Psoas muscle (tissue), 8 donors: ENCODE results near the gene JMJD7. TPM values are rescaled to one million over a fixed set of nuclear protein-coding genes. Genes with fewer than 3 reads are reported as not detected.

Experiments used
- ATAC-seq, 4 donors: fragments of 200-7000 bp; cut with Tn5 transposase; one replicate each; pipeline ENCODE4 v1.9.1; 2020; ENCODE audit warnings: moderate library complexity in 3 of 4, mild to moderate bottlenecking in 2 of 4
- DNase-seq, 2 donors: peaks; one replicate each; pipeline ENCODE4 v3.0.0-alpha.2; 2020
- H3K27ac ChIP-seq: fragments of 200-600 bp; one replicate; pipeline ENCODE4 v1.8.0; 2022
- H3K27me3 ChIP-seq, 3 donors: fragments of 200-600 bp in 1 of 3; one replicate each; pipeline versions ENCODE4 v1.6.1 to v1.8.0; 2013 to 2022; ENCODE audit warnings: low read length in 2 of 3, mild to moderate bottlenecking in 2 of 3, moderate library complexity in 1 of 3; ENCODE audit not compliant: insufficient read depth in 3 of 3
- H3K36me3 ChIP-seq, 2 donors: fragments of 200-600 bp in 1 of 2; one replicate each; pipeline versions ENCODE4 v1.6.1 to v1.8.0; 2013 to 2022; ENCODE audit warnings: low read depth in 1 of 2, mild to moderate bottlenecking in 1 of 2, moderate library complexity in 1 of 2; ENCODE audit not compliant: insufficient read depth in 1 of 2
- H3K4me1 ChIP-seq: fragments of 200-600 bp; one replicate; pipeline ENCODE4 v1.8.0; 2022
- H3K4me3 ChIP-seq: fragments of 200-600 bp; one replicate; pipeline ENCODE4 v1.8.0; 2022; ENCODE audit warnings: mild to moderate bottlenecking
- H3K9me3 ChIP-seq: fragments of 200-600 bp; one replicate; pipeline ENCODE4 v1.8.0; 2022
- WGBS, 3 donors: extraction: QIAGEN DNeasy Blood & Tissue Kit; methylation state at CpG; one replicate each; pipeline versions ENCODE4 v1.1.6 to v1.1.7; 2013; 5-methylcytosine and 5-hydroxymethylcytosine counted together
- intact Hi-C, 2 donors: fragments of 100-400 bp; cut with DNase I; formaldehyde crosslinking; loops; one replicate each; pipeline versions ENCODE4 v1.11.0 to v1.14.2; 2022
- polyA plus RNA-seq, 3 donors: library from polyadenylated mRNA; stranded (reverse); fragments of 200-250 nt; gene quantifications; one replicate each; pipeline ENCODE4 v1.2.3, GENCODE V29; 2013
- total RNA-seq, 4 donors: library from RNA; stranded (reverse); fragmentation: NEBNext Ultra II Directional in 2 of 4; extraction: Animal tissue kit (Norgen Biotek cat#: 25700) in 2 of 4; gene quantifications; one replicate each; pipeline versions ENCODE4 v1.2.1 to v1.2.4, GENCODE V29; 2021 to 2023
- TF ChIP-seq, protein P1 (sequence below): fragments of 200-600 bp; IDR thresholded peaks from one replicate; pipeline ENCODE4 v1.8.0; 2022; ENCODE audit warnings: antibody characterized with exemption
- donor health status: healthy with polysubstance abuse.
- donor health status: DM: no; HTN: no; CAD: no; lungs with moderate emphysema.
- donor health status: Bipolar disorder and iron deficiency.
- donor health status: healthy.
- donor health status: DM: yes; HTN: yes; CAD: no.
- donor health status: DM: no; HTN: no; CAD: no.
- donor health status: DM: no; HTN: no; CAD: no.
- donor health status: DM: yes; HTN: yes; CAD: no.

The JMJD7 gene
- total and polyA plus RNA-seq, 7 donors, result 4.4 to 8.0 (median 6.4) TPM

GRCh38 chr15:41780727-41781126, 47.2 kb upstream of the JMJD7 start:
- no peaks in the 10 kb centered on the region for H3K27me3 ChIP-seq
- H3K9me3 ChIP-seq, result no peaks in the 10 kb centered on the region
- H3K4me1 ChIP-seq, result peaks cover 20% of the 10 kb centered on the region
- TF ChIP-seq, protein P1, sequence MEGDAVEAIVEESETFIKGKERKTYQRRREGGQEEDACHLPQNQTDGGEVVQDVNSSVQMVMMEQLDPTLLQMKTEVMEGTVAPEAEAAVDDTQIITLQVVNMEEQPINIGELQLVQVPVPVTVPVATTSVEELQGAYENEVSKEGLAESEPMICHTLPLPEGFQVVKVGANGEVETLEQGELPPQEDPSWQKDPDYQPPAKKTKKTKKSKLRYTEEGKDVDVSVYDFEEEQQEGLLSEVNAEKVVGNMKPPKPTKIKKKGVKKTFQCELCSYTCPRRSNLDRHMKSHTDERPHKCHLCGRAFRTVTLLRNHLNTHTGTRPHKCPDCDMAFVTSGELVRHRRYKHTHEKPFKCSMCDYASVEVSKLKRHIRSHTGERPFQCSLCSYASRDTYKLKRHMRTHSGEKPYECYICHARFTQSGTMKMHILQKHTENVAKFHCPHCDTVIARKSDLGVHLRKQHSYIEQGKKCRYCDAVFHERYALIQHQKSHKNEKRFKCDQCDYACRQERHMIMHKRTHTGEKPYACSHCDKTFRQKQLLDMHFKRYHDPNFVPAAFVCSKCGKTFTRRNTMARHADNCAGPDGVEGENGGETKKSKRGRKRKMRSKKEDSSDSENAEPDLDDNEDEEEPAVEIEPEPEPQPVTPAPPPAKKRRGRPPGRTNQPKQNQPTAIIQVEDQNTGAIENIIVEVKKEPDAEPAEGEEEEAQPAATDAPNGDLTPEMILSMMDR, result no peak
- H3K36me3 ChIP-seq, result no peaks in the 10 kb centered on the region
- H3K4me3 ChIP-seq, result no peak overlapping the region
- no peak overlapping the region for H3K27ac ChIP-seq
- intact Hi-C loops, result no loop called here
- no peak for DNase-seq
- no peak for ATAC-seq
- 50 to 64% (median 60%) methylated on average over 1 of the region's 1 CpG for WGBS, 3 donors

DNA sequence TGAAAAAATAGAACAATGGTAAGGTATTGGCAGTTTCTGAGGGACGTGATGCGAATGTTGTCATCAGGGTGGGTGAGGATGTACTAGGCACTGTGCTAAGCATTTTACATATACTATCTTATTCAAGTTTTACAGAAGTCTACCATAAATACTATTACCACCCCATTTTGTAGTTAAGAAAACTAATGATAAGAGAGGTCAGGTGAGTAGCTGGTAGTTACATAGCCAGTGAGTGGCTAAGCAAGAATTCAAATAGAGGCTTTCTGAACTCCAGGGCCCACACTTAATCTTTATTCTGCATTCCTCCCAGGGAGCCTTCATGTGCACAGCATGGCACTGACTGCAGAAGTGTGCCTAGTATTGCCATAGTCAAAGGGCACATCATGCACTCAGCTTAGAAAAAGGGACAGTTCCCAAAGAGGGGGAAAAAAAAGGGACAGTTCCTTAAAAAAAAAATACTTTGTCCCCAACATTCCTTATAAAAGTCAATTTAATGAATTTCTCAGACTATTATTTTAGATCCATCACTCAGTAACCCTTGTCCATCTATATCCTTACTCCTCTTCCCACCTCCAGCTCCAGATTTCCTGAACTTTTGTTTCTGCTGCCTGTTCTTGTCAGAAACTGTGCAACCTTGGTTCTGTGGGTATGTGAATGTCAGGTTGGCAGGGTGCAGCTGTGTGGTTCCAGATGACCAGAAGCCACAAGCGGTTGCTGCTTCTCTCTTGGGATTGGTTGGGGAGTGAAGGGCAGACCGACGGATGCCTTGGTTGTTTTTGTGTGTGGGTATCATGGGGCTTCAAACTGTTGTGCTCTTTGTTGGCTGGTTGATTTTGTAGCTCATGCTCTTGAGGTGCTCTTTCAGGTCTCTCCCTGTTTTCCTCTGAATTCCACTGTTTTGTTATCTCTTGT, 45.3 kb upstream of the JMJD7 start:
- no peaks in the 10 kb centered on the region for H3K27me3 ChIP-seq
- H3K4me3 ChIP-seq, result no peak overlapping the region
- intact Hi-C loops, result no loop called here
- H3K4me1 ChIP-seq, result peaks cover 10% of the 10 kb centered on the region
- WGBS, 3 donors, result 88 to 91% (median 89%) methylated on average over 5 of the region's 5 CpGs
- H3K27ac ChIP-seq, result no peak overlapping the region
- TF ChIP-seq, protein P1, result no peak
- H3K9me3 ChIP-seq, result no peaks in the 10 kb centered on the region
- H3K36me3 ChIP-seq, result no peaks in the 10 kb centered on the region
- DNase-seq (no peak), ATAC-seq (no peak)

DNA sequence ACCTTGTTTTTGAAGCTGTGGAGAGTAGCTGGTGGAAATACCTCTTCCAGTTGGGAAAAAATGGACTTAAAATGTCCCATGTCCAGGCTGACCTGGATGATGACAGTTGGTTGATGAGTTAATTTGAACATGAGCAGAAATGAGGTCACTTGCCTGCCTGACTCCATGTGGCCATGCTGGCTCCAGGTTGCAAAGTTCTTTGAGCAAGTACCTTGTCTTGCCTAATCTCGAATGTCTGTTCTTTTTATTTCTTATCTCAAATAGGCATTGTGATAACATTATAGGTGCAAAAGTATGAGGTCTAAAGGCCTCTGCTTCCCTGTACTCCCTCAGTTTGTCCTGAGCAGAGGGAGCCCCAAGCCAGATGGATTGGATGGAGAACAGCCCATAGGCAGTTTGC, 44.6 kb upstream of the JMJD7 start:
- no peak overlapping the region for H3K27ac ChIP-seq
- peaks cover 10% of the 10 kb centered on the region for H3K4me1 ChIP-seq
- TF ChIP-seq, protein P1, result no peak

DNA sequence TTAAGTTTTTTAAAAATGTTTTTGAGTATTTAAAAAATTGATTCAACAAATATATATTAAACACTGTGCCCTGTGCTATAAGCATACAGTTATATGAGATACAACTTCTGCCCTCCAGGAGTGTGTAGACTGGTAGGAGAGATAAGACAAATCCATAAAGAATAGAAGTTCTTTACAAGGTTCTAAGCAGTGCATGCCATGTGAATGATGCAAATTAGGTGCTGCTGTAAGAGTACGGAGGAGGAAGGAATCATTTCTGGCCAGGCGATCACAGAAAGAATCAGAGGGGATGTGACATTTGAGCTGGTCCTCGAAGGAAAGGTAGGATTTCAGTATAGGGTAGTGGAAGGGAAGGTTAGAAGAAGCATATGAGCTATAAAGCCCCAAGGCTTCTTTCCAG, 39.6 kb upstream of the JMJD7 start:
- TF ChIP-seq, protein P1, result no peak
- peaks cover 42% of the 10 kb centered on the region for H3K4me1 ChIP-seq
- WGBS, 3 donors, result 49 to 77% (median 65%) methylated on average over 3 of the region's 3 CpGs

More for the DNA sequence above, 44.6 kb upstream of the JMJD7 start:
- no peak for DNase-seq
- no peaks in the 10 kb centered on the region for H3K27me3 ChIP-seq
- 86 to 94% (median 93%) methylated on average over 1 of the region's 1 CpG for WGBS, 3 donors
- H3K4me3 ChIP-seq, result no peak overlapping the region
- no peaks in the 10 kb centered on the region for H3K36me3 ChIP-seq
- no peak for ATAC-seq
- no peaks in the 10 kb centered on the region for H3K9me3 ChIP-seq
- intact Hi-C loops, result no loop called here

More for the DNA sequence above, 39.6 kb upstream of the JMJD7 start:
- H3K9me3 ChIP-seq, result no peaks in the 10 kb centered on the region
- no peak overlapping the region for H3K4me3 ChIP-seq
- no peak for DNase-seq
- ATAC-seq, result no peak
- H3K27me3 ChIP-seq, result no peaks in the 10 kb centered on the region
- no peaks in the 10 kb centered on the region for H3K36me3 ChIP-seq
- intact Hi-C loops, result no loop called here
- no peak overlapping the region for H3K27ac ChIP-seq
